ENCODE measurements around the gene DSN1.

DNA sequence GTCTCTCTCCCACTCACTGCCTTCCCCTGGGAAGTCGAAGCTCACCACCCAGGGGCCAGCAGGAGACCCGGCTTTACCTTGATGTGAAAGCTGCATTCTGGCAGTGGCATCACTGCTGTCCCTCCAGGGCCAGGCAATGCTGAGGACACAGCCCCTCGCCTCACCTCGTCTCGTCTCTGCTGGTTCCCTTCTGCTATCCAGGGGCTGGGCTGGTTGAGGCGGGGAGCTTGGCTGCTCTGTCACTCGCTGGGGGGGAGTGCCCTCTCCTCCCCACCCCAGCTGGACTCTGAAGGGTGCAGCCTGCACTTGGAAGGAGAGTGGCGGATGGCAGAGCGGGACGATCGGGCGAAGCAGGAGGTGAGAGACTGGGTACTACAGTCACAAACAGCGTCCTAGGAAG lies 12.7 kb upstream of the DSN1 start:
- TF ChIP-seq, protein P1, sequence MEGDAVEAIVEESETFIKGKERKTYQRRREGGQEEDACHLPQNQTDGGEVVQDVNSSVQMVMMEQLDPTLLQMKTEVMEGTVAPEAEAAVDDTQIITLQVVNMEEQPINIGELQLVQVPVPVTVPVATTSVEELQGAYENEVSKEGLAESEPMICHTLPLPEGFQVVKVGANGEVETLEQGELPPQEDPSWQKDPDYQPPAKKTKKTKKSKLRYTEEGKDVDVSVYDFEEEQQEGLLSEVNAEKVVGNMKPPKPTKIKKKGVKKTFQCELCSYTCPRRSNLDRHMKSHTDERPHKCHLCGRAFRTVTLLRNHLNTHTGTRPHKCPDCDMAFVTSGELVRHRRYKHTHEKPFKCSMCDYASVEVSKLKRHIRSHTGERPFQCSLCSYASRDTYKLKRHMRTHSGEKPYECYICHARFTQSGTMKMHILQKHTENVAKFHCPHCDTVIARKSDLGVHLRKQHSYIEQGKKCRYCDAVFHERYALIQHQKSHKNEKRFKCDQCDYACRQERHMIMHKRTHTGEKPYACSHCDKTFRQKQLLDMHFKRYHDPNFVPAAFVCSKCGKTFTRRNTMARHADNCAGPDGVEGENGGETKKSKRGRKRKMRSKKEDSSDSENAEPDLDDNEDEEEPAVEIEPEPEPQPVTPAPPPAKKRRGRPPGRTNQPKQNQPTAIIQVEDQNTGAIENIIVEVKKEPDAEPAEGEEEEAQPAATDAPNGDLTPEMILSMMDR (IDR thresholded peaks at IDR 0.05; ENCODE audit: low read length) = no peak
- TF ChIP-seq EZH2 (IDR thresholded peaks at IDR 0.05; ENCODE audit: borderline replicate concordance, low read length) = no peak

Data from OCI-LY1 (cell line).